ENCODE data around the gene TRAK1.

TRAK1 gene

DNA sequence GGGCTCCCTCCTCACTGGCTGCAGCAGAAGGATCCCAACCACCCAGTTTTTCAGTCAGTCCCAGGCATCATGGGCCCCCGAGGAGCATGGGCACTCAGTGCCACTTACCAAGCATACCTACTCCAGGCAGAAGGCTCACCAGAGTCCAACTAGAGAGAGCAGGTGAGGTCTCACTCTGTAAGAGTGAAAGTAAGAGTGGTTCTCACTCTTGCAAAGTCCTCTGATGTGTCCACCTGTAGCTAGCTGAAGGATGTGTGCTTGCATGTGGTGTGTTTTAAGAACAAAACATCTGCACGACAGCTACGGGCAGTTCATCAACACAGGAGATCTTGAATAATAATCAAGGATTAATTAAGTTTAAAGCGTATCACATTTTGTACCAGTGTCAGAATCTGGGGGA is 125.1 kb downstream of the TRAK1 start:
- DNase-seq: no peak

DNA sequence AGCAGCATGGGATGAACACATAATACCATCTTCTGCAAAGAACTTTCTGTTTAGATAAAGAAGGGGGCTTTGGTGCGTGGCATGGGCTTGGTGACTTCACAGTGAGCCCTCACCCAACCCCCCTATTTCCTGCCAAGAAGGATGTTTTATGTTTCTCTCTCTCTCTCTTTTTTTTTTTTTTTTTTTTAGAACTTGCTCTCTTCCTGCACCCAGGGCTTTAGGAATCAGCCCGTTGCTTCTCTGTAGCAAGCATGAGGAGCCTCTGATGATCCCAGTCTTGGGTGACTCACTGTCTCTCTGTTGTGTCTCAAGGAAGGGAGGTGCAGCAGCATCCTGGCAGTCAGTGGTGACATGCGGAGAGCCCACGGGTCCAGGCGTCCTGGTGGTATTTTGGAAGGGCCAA is 125.8 kb downstream of the TRAK1 start:
- no peak for DNase-seq

DNA sequence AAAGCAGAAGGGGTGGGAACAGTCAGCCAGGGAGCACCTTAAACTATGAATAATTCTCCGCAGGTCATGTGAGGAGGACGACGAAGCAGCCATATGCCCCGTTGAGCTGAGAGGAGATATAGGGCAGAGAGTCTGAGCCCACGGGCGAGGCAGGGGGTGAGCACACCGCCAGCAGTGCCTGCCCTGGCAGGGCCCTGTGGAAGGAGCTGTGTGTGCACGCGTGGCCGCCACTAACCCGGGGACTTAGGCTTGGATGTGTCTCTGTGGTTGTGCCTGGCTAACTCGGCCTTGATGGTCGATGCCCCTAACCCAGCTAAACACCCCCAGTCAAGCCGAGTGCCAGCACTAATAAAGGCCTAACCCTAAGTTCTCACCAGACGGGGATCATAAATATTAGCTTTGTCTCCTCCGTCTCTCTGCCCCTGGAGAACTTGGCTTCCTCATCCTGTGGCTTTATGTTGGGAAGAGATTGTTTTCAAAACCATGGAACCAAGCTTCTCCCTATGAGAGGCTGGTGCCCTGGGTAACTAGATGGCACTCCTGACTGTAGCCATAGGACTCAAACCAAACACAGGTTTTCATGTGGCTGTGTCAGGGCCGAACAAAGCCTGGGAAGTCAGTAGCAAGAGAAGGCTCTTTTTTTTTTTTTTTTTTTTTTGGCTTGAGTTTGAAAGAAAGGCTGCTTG is 129.4 kb downstream of the TRAK1 start:
- DNase-seq: no peak

DNA sequence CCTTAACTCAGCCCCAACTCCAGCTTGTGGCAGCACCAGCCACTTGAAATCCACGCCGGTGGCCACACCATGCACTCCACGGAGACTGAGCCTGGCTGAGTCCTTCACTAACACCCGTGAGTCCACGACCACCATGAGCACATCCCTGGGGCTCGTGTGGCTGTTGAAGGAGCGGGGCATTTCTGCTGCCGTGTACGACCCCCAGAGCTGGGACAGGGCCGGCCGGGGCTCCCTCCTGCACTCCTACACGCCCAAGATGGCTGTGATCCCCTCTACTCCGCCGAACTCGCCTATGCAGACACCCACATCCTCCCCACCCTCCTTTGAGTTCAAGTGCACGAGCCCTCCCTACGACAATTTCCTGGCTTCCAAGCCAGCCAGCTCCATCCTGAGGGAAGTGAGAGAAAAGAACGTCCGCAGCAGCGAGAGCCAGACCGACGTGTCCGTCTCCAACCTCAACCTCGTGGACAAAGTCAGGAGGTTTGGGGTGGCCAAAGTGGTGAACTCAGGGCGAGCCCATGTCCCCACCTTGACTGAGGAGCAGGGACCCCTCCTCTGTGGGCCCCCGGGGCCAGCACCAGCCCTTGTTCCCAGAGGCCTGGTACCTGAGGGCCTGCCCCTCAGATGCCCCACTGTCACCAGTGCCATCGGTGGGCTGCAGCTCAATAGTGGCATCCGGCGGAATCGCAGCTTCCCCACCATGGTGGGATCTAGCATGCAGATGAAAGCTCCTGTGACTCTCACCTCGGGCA is 132.0 kb downstream of the TRAK1 start:
- DNase-seq: no peak

DNA sequence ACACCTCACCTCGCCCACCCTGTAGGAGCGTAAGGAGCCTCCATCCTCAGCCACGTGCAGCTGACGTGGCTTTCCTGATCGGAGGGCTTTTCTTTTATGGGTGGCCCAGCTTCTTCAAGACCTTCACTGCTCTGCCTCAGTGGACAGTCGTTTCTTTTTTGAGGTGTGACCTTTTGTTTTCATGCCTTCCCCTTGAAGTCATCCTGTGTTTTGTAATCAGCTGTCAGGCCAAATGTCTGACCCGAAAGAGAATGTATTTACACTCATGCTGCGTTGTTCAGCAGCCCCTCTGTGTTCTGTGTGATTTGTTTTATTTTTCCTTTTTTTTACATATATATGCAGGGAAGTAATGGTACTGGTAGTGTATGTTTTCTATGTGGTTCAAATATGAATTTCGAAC is 133.0 kb downstream of the TRAK1 start:
- no peak for DNase-seq

DNA sequence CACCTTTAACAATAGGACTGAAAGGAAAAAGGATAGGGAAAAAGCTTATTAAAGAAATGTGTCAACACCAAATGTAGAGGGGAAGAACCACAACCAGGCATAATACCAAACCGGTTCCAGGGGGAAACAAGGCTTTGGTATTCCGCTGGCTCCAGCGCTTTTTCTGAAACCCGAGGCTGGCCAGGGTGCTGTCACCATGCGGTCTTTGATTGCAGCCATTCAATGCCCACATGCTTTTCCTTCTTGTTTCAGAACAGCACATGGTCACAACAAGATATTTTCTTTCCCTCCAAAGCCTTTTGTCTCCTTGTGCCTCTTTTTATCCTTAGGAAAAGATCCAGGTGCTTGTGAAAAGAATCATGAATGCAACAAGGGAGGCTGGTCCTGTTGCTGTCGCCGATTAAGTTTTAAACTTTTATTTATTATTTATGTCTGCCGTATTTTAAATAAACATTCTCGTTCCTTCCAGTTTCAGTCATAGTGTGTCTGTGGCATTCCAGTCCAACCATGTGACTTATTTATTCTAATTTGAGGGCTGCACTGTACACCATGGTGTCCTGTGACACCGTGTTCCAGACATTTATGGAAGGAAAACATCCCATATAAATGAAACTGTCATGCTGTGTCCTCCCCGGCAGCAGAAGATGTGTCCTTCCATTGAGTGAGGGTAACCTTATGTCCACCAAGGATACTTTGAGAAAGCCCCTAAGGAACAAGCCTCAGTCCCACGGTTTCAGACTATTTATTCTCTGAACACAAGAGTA is 133.7 kb downstream of the TRAK1 start:
- DNase-seq: no peak

DNA sequence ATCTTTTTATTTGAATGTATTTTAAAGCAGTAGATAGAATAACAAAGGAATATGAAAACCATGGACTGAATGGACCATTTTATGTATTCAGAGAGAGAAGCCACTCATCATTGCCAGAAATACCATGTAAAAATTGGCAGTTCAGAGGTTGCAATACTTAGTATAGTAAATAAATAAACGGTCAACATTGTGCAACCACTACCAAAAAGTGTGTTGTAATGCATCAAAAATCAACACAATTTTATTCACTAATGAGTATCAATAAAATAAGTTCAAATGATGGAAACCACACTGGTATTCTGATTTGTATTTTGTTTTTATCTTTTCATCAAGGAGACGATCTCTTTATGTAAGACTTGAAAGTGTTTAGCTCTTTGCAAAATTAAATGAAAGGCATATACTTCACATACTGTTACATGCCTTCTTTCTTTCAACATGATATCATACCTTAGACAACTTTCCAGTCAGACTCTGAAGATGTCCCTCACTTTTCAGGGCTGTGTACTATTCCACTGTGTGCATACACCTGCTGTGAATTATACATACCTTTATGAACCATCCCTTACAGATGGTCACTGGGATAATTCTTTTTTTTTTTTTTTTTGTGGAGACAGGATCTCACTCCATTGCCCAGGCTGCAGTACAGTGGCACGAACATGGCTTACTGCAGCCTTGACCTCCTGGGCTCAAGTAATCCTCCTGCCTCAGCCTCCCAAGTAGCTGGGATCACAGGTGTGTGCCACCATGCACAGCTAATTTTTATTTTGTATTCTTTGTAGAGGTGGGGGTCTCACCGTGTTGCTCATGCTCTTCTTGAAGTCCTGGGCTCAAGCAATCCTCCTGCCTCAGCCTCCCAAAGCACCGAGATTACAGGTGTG is 134.6 kb downstream of the TRAK1 start:
- DNase-seq: no peak

DNA sequence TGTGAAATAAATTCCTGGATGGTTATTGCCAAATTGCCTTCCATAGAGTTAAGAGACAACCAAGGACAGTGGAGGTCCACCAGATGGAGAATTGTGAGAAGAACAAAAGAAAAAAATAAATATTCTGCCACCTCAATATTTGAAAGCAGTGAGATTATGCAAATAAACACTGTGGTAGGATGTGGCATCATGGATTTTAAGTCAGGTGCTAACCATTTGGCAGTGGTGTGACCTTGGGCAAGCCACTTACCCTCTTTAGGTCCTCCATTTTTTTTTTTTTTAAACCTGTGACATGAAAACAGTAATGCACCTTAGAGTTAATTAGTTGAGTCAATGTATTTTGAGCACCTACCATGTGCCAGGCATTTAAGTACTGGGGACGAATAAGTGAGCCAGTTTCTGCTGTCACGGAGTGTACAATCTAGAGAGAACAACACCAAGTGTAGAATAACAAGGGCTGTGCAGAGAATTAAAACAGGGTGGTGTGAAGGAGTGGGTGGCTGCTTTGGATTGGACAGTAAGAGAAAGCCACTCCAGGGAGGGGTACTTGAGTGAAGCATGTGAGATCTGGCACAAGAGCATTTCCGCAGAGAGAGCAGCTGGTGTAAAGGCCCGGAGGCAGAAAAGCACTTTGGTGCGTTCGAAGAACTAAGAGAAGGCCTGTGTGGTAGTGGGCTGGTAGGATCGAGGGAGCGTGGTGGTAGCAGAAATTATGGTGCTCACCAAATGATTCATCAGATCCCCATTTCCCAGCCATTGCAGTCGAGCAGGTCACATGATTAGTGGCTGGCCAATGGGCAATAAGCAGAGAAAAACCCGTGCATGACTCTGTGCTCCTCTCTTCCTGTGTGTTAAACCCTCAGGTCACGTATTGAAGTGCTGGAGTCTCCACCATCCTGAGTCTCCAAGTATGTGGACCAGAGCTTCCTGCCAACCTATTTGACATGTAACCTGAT is 135.6 kb downstream of the TRAK1 start:
- DNase-seq: no peak

DNA sequence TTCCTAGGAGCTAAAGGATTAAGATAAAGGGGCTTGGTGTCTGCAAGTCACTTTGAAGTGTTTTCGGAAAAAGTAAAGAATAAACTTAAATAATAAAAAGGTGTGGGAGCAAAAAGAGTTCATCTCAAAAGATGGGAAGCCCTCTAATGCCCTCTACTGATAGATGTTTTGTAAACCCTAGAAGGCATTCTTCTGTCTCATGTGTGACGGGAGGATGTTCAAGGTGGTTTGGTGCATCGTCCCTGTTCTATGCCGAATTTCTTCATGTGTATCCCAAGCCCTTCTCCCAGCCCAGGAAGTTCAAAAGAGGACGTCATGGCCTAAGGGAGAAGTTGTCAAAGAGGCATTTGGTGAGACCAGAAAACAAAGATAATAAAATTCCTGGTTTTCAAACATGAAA is 137.6 kb downstream of the TRAK1 start:
- no peak for DNase-seq

DNA sequence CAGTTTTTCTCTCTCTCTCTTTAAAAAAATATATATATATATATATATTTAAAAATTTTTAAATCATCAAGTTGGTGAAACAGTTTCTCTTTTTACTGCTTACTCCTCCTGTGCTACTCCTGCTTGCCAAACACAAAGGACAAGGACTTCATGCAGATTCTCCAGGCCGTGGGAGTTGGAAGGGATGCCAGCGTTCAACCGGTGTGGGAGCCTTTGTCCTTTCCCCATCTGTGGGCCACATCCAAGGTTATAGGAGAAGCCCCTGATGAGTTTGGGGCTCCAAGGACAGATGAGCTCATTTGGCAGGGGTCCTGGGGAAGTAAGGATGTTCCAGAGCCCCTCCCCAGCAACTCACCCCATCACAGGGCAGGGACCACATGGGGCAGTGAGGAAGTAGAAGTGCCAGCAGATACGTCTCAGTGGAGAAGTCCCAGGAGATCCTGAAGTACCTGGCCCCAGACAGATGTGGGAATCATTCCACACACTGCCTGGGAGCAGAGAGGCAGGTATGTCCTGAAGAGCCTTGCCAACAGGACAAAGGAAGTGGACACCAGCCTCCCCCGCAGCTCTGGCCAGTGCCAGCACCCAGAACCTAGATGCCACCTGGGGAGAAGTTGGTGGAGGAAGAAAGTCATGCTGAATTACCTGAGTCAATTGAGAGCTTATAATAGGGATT is 138.2 kb downstream of the TRAK1 start:
- DNase-seq: no peak

DNA sequence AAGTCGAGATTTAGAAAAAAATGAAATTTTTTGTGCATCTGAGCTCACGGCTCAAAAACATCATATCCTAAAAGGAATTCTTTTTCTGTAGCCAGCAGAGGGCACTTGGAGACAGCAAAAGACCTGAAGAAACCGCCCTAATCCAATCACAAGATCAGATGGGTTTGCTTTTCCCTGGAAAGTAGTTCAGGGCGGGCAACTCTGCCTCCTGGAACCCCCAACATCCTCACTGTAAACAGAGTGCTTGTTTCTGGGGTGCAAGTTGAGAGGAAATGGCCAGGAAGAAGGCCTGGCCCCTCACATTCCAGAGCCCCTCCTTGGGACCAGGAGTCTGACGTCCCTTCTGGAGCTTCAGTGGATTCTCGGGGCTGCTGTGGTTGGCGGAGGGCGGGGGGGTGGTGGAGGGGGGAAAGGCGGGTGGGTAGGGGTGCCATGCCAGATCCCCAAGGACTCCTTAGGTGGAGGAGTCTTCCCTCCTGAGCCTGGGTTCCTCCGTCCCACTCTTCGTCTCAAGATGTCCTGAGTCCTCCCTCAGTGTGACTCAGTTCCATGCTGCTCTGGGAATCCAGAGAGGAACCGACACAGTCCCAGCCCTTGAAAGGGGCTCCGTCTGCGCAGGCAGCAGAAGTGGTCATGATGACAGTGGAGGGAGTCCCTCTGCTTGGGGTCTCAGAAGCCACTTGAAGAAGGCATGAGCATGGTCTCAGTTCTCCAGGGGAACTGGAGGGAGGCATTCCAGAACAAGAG is 139.0 kb downstream of the TRAK1 start:
- DNase-seq: peak; percentile 45

DNA sequence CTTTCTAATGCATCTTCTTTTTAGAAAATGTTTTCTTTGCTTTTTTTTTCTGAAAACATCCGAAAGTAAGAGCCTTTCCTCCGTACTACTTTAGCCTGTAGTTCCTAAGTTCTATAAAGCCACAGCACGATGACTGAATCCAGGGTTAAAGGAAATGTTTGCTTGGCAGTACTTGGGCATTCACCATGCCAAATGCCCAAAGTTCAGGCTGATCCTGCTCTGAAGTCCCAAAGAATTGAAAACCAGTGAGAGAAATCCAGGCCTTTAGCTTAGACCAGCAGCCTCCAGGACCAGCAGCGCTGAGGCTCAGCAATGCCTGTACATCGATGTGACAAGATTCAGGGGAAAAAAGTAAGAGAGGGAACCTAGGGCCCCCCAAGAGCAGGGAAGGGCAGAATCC is 139.7 kb downstream of the TRAK1 start:
- no peak for DNase-seq

DNA sequence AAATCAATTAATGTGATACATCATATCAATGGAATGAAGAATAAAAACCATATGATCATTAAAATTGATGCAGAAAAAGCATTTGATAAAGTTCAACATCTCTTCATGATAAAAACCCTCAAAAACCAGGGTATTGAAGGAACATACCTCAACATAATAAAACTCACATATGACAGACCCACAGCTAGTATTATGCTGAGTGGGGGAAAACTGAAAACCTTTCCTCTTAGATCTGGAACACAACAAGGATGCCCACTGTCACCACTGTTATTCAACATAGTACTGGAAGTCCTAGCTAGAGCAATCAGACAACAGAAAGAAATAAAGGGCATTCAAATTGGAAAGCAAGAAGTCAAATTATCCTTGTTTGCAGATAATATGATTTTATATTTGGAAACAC is 144.4 kb downstream of the TRAK1 start:
- DNase-seq: no peak

DNA sequence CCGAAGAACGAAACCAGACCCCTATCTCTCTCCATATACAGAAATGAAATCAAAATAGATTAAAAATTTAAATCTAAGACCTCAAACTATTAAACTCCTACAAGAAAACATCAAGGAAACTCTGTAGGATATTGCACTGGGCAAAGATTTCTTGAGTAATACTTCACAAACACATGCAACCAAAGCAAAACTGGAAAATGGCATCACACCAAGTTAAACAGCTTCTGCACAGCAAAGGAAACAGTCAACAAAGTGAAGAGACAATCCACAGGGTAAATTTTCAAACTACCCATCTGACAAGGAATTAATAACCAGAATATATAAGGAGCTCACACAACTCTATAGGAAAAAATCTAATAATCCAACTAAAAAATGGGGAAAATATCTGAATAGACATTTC is 145.5 kb downstream of the TRAK1 start:
- no peak for DNase-seq

DNA sequence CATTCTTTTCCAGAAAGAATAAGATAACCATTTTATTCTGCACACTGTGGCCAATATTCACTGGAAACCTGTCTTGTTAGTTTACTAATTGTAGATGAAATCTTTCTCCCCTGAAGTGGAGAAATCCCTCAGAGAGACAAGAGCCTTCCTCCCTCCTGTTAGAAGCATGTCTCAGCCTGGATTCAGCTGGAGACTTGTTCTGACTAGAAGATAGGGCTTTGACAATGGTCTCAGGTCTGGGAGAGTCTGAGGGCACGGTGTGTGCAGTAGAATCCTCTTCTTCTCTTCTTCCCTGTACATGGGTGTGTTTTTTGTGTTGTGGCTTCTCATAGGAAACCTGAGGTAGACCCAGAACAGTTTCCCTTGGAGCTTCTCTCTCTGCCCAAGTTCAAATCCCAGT is 154.9 kb downstream of the TRAK1 start:
- DNase-seq: no peak

DNA sequence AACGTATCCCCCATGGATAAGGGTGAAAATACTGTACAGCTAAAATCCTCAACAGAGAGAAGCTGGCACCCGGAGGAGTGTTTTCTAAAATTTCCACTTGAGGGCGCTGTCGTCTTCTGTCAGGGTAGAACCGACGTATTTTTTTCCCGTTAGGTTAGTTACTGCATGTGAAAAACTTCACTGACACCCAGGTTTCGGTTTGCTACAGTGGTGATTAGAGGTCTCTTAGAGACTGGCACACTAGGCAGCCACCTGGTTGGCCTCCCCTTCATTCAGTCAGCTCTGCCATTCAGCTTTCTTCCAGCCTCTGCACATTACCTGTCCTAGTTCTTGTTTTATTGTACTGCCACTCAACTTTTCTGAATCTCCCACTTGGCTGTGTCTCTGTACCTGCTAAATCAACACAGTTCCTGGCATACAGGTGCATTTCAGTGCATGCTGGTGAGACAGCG is 156.4 kb downstream of the TRAK1 start:
- DNase-seq: peak; percentile 35

DNA sequence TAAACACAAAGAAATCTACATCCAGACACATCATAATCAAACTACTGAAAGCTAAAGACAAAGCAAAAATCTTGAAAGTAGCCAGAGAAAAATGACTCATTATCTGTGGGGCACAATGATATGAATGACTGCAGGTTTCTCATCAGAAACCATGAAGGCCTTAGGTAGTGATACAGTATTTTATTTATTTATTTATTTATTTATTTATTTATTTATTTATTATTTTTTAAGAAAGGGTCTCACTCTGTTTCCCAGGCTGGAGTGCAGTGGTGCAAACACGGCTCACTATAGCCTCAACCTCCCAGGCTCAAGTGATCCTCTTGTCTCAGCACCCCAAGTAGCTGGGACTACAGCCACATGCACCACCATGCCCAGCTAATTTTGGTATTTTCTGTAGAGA is 159.6 kb downstream of the TRAK1 start:
- no peak for DNase-seq

DNA sequence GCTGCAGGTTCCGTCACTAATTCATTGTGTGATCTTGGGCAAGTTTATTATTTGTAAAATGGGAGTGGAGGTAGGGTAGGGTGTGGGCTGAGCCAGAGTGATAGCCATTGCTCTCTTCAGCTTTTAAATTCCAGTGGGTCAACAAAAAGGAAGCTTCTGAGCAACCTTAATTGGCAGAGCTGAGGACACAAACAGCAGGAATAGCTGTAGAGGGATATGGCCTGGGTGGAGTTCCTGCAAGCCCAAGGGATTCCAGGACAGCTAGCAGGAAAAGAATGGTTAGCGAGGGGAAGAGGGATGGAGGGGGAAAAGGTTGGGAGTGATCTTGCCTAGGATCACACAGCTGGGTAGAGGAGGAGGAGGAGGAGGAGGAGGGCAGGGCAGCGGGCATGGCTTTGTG is 163.4 kb downstream of the TRAK1 start:
- no peak for DNase-seq

DNA sequence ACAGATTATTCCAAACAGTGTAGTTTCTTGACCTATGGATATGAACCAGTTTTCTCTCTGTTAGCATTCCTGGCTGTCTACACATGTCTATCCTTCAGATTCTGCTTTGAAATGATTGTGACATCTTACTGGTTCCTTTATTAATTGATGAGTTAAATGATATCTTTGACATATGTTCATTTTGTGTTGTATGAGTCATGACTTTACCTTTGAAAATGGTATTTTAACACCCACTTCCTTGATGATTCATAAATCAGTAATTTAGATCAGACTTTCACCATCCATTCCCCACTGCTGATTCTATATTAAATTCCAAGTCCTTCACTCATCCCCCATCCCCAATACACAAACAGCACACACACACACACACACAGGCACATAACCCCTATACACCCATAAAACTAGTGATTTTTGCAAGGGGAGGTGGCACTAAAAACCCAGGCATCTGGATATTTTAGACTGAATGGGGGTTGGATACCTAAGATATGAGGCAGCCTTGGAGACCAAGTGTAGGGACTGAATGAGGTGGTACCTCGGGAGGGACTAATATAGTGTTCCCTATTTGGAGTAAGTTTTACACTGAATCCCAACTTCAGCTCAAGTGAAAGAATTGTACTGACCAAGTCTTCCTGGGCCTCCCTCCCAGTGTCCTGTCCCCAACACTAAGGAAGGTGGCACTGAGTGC is 165.1 kb downstream of the TRAK1 start:
- DNase-seq: no peak

DNA sequence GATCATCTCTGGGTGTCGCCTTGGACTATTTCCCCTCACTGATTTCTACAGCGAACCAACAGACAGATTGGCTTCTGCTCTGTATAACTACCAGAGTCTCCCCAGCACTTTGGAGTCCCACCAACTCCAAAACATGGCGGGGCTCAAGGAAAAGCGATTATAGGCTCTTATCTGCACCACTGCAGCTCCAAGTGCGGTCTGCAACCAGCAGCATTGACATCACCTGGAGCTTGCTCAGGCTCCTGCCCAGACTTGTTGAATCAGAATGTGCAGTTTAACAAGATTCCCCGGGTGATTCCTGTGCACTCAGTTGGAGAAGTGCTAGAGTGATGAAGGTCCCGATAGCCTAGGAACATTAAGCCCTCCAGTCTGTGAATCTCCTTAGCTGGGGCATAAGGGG is 165.8 kb downstream of the TRAK1 start:
- no peak for DNase-seq
